ENCODE data around the gene TREX2.
"Not testable (repeated sequence)": the region's sequence is repeated elsewhere in the genome, so short reads cannot be mapped to it uniquely, and the experiment has no call there.

Gene TREX2

GRCh38 chrX:153406903-153407302 is 39.0 kb downstream of the TREX2 start:
- DNase-seq: no peak

- DNase-seq: no peak
These were observed 39.8 kb downstream of the TREX2 start for GRCh38 chrX:153406011-153406410.

- no peak for DNase-seq
These were observed 40.4 kb downstream of the TREX2 start for GRCh38 chrX:153405426-153405825.

GRCh38 chrX:153404333-153404732 is 41.5 kb downstream of the TREX2 start:
- DNase-seq: not testable (repeated sequence)

- no peak for DNase-seq
These were observed 44.6 kb downstream of the TREX2 start, which contains the start of gene PNMA6E for GRCh38 chrX:153401133-153401764. Gene PNMA6E, minus strand, starts transcription at chrX:153401350. Its CDS starts 2,501 bp downstream, at chrX:153398849.

- peak; percentile 38 for DNase-seq
These were observed 45.4 kb downstream of the TREX2 start for GRCh38 chrX:153400146-153401132.

- no peak for DNase-seq
These were observed 47.4 kb downstream of the TREX2 start for GRCh38 chrX:153398275-153398960.

- DNase-seq: no peak
These were observed 48.4 kb downstream of the TREX2 start for GRCh38 chrX:153397256-153397960.

GRCh38 chrX:153396320-153397195 is 49.3 kb downstream of the TREX2 start:
- DNase-seq: no peak

- DNase-seq: no peak
These were observed 50.1 kb downstream of the TREX2 start for GRCh38 chrX:153395613-153396319.

GRCh38 chrX:153394612-153395011 is 51.2 kb downstream of the TREX2 start:
- DNase-seq: no peak
